ENCODE measurements around the gene CES4A.

The CES4A gene

GRCh38 chr16:66949472-66949871, 38.9 kb upstream of the CES4A start:
- H3K4me2 ChIP-seq (ENCODE audit: low read depth, low read length, poor library complexity, severe bottlenecking): no peak overlapping the region
- TF ChIP-seq EZH2phosphoT487 (IDR thresholded peaks at IDR 0.05; ENCODE audit: borderline replicate concordance): no peak
- no peak for TF ChIP-seq CTCF (conservative IDR thresholded peaks at IDR 0.05; ENCODE audit: low read length)

GRCh38 chr16:66950437-66950836, 38.0 kb upstream of the CES4A start:
- Histone ChIP-seq H3K4me2 (ENCODE audit: low read depth, low read length, poor library complexity, severe bottlenecking) (no peak overlapping the region), H3K9me2 (replicated peaks; ENCODE audit: low read depth, low read length) (no peaks in the 10 kb centered on the region), H3K27me3 (ENCODE audit: insufficient read depth, low read length, poor library complexity, severe bottlenecking) (no peaks in the 10 kb centered on the region), H3K79me2 (ENCODE audit: insufficient read depth, low read length) (no peaks in the 10 kb centered on the region), H4K20me1 (ENCODE audit: insufficient read depth, low read length, poor library complexity, severe bottlenecking) (no peaks in the 10 kb centered on the region), H3K4me3 (ENCODE audit: low read length, poor library complexity, severe bottlenecking) (no peak overlapping the region), H3K9me3 (ENCODE audit: insufficient read depth, low read depth, low read length) (no peaks in the 10 kb centered on the region), H3K36me3 (ENCODE audit: insufficient read depth, low read length) (no peaks in the 10 kb centered on the region), H3F3A (ENCODE audit: low read depth) (no peaks in the 10 kb centered on the region), H2AFZ (ENCODE audit: low read length) (no peak overlapping the region), H3K9ac (ENCODE audit: low read depth, low read length, poor library complexity, severe bottlenecking) (no peak overlapping the region), H3K4me1 (ENCODE audit: insufficient read depth, low read length, poor library complexity, severe bottlenecking) (no peaks in the 10 kb centered on the region)
- TF ChIP-seq CTCF (conservative IDR thresholded peaks at IDR 0.05; ENCODE audit: low read length) (no peak), EZH2phosphoT487 (IDR thresholded peaks at IDR 0.05; ENCODE audit: borderline replicate concordance) (no peak)

More at GRCh38 chr16:66949472-66949871, 38.9 kb upstream of the CES4A start:
- H4K20me1 ChIP-seq (ENCODE audit: insufficient read depth, low read length, poor library complexity, severe bottlenecking): no peaks in the 10 kb centered on the region
- no peak overlapping the region for H3K4me3 ChIP-seq (ENCODE audit: low read length, poor library complexity, severe bottlenecking)
- H2AFZ ChIP-seq (ENCODE audit: low read length): no peak overlapping the region
- H3K36me3 ChIP-seq (ENCODE audit: insufficient read depth, low read length): no peaks in the 10 kb centered on the region
- H3K79me2 ChIP-seq (ENCODE audit: insufficient read depth, low read length): no peaks in the 10 kb centered on the region
- no peaks in the 10 kb centered on the region for H3K4me1 ChIP-seq (ENCODE audit: insufficient read depth, low read length, poor library complexity, severe bottlenecking)
- H3K9ac ChIP-seq (ENCODE audit: low read depth, low read length, poor library complexity, severe bottlenecking): no peak overlapping the region
- H3K9me2 ChIP-seq (replicated peaks; ENCODE audit: low read depth, low read length): no peaks in the 10 kb centered on the region
- H3F3A ChIP-seq (ENCODE audit: low read depth): no peaks in the 10 kb centered on the region
- no peaks in the 10 kb centered on the region for H3K27me3 ChIP-seq (ENCODE audit: insufficient read depth, low read length, poor library complexity, severe bottlenecking)
- H3K9me3 ChIP-seq (ENCODE audit: insufficient read depth, low read depth, low read length): no peaks in the 10 kb centered on the region

- H2AFZ ChIP-seq (ENCODE audit: low read length): no peak overlapping the region
- H3F3A ChIP-seq (ENCODE audit: low read depth): no peaks in the 10 kb centered on the region
These were observed 37.2 kb upstream of the CES4A start for GRCh38 chr16:66950971-66951790.

More at GRCh38 chr16:66950971-66951790, 37.2 kb upstream of the CES4A start:
- Histone ChIP-seq H3K4me1 (ENCODE audit: insufficient read depth, low read length, poor library complexity, severe bottlenecking) (no peaks in the 10 kb centered on the region), H3K9me2 (replicated peaks; ENCODE audit: low read depth, low read length) (no peaks in the 10 kb centered on the region), H3K9me3 (ENCODE audit: insufficient read depth, low read depth, low read length) (no peaks in the 10 kb centered on the region), H3K4me2 (ENCODE audit: low read depth, low read length, poor library complexity, severe bottlenecking) (no peak overlapping the region), H3K9ac (ENCODE audit: low read depth, low read length, poor library complexity, severe bottlenecking) (no peak overlapping the region), H3K4me3 (ENCODE audit: low read length, poor library complexity, severe bottlenecking) (no peak overlapping the region), H3K36me3 (ENCODE audit: insufficient read depth, low read length) (no peaks in the 10 kb centered on the region), H3K27me3 (ENCODE audit: insufficient read depth, low read length, poor library complexity, severe bottlenecking) (no peaks in the 10 kb centered on the region), H3K79me2 (ENCODE audit: insufficient read depth, low read length) (no peaks in the 10 kb centered on the region), H4K20me1 (ENCODE audit: insufficient read depth, low read length, poor library complexity, severe bottlenecking) (no peaks in the 10 kb centered on the region)
- TF ChIP-seq CTCF (conservative IDR thresholded peaks at IDR 0.05; ENCODE audit: low read length) (no peak), EZH2phosphoT487 (IDR thresholded peaks at IDR 0.05; ENCODE audit: borderline replicate concordance) (no peak)

Data from Loucy (cell line).